ENCODE measurements around the gene TASOR2. TPM values are rescaled to one million over a fixed set of nuclear protein-coding genes. Genes with fewer than 3 reads are reported as not detected.

The TASOR2 gene, protein sequence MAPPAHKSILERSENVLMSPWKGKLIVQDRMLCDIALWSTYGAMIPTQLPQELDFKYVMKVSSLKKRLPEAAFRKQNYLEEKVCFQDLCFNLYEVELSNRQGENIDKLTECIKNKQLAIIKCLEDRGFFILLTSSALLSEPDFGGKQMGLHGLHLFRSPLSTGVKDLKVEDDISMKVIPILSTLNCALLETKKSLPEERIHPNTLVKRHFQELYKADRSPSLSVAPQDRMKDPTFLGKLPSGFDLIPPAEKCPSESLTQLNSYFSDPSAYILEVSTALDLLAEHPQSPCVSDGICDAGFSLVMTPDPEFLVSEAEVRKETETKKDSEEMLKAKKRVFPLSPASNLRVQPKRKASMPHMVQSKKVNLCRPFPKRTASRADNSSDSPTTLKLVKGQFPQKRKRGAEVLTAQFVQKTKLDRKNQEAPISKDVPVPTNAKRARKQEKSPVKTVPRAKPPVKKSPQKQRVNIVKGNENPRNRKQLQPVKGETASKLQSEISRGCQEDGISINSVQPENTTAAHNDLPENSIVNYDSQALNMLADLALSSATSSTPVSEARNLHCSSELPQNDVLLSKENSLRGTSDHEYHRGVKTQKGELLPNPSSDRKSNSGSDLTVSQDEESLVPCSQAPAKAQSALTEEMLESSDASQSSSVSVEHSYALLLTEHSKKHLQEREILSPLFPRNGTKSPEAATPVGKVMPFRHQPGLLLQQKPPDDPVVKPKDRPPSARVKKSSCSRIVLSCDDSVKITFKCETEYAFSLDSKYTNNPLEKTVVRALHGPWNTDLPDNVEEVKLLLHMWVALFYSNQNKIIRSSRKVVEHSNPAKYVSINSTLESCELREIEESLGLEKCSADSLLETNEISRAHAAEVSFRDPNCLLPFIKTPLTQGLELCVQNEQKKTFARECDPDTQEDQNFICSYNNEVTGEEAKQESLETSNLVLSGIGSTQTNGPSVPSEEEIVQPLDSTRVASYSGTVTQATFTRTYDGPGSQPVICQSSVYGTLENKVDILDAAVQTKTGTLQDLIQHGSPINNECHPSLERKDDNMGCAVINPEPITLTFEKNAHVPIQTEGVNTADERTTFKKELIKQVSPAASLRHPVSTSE (N-terminal part only)
- total RNA-seq: 35.7 and 66.7 TPM in 2 replicates

DNA sequence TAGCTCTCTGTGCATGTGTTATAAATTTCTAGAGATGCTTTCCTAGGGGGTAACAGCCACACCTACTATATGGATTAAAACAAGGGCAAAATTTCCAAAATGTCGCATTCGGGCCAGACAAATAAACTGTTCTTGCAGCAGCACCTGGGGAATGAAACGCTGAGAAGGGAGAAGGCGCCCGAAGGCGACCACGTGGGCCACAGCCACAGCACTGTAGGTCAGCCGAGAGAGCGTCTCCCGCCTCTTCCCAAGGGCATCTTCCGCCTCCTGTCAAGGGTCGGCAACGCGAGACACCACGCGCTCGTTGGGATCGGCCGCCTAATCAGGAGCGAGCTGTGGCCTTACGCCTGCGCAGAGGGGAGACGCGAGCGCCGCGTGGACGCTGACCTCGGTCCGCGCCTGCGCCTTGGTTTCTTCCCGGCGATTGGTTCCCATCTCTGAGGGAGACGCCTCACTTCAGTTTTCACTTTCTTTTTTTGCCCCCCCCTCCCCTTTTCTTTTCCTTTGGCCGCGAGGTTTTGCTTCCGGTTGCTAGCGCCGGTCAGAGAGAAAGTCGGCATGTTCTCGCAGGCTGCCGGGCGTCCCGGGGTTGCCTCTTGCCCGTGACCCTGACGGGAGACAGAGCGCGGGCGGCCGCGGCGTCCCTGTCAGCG lies at the start of gene TASOR2:
TASOR2 (plus strand) TSS at position 521 of the 653 bp plus-strand sequence. CDS start 35,805 bp downstream, outside the sequence.
- DNase-seq (ENCODE audit: extremely low read depth, low read depth, low spot score): peak; percentile 84

DNA sequence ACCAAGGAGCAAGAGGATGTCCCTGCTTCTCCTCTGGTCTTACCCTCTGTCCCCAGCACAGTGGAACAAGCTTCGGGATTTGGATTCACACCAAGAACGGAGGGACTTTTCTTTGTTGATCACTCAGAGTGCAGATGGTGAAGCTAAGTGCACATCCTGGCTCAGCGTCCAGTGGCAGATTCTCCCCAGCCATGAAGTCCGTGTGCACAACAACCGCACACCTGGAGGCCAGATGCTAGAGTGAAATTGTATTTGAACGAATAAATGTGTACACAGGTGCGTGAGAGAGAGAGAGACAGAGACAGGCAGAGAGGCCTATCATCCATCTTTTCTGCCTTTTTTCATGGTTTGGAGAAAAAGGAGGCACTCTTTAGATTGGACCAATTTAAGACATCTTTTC lies 49.7 kb upstream of the TASOR2 start:
- no peak for DNase-seq (ENCODE audit: extremely low read depth, low read depth, low spot score)

DNA sequence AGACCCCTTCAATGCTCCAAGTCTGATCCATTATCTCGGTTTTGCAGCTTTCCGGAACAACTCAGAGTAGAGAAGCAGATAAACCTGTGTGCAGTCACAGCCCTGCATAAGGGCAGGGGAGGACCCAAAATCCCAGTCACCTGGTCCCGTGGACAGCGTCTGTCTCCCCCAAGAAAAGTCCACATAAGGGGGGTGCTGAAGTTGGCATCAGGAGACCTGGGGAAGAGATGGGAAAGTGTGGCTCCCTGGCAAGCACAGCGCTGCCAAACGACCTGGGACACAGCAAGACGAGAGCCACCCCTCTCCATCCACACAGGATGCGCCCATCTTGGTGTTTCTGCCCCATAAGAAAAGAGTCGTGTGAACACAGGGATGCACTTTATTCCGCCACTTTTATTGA lies 46.1 kb upstream of the TASOR2 start:
- no peak for DNase-seq (ENCODE audit: extremely low read depth, low read depth, low spot score)

DNA sequence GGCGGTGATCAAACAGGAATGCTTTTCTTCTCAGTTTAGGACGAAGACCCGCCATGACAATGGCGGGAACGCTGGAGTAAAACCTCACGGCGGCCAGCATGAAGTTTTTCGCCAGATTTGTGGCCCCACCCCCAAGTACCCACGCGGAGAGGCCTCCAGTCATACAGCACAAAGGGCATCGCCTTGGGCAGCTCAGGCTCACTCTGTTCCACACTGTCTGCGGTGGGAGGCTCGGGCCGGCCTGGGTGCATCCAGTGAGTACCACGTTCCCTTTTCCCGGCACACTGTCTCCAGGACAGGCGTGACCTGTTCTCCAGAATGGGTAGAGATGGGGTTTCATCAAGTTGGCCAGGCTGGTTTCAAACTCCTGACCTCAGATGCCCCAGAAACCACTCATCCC lies 45.6 kb upstream of the TASOR2 start:
- no peak for DNase-seq (ENCODE audit: extremely low read depth, low read depth, low spot score)

DNA sequence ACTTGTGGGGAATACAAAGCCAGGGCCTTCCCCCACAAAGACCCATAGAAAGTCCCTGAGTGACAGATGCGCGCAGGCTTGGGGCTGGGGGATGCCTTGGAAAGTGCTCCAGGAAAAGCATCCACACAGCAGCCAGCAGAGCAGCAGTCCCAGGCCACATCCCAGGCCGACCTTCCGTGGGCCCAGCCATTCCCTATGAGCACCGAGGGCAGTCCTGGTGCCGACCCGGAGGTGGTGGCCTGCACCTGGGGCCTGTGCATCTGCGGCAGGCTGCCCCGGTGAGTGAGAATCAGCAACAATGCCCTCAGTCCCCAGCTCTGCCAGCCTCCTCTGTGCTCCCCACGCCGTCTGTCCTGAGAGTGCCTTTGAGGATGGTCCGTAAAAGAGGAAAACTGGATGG lies 44.6 kb upstream of the TASOR2 start:
- no peak for DNase-seq (ENCODE audit: extremely low read depth, low read depth, low spot score)

DNA sequence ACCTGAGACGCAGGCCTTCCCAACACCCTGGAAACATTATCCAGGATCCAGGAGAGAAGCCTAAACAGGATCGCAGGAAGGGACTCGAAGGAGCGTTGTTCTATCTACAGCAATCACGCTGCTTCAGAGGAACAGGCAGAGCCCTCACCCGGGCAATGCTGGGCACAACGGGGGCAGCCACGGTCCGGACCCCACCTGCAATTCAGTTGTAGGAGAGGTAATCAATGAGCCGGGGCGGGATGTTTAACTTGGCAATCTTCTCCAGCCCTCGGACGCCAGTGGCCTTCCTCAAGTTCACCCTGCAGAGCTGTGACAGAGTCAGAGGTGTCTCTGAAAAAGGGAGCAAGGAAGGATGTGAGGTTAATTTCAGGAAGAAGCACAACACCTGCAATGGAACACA lies 44.1 kb upstream of the TASOR2 start:
- no peak for DNase-seq (ENCODE audit: extremely low read depth, low read depth, low spot score)

DNA sequence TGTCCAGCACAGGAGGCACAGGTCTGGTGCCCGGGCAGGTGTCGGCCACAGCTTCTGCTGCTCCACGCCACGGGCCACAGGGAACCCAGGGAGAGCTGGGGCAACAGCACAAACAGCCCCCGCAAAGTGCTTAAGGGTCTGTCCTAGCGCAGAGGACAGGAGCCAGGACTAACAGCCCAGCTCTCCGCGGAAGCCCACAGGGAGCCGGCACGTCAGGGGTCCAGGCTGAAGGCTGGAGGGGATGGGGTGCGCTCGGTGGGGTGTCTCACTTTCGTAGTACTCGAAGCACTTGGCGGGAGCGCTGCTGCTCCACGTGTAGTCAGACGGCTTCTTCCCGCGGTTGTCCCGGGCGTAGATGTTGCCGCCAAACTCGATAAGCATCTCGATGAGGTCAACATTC lies 43.1 kb upstream of the TASOR2 start:
- DNase-seq (ENCODE audit: extremely low read depth, low read depth, low spot score): no peak

DNA sequence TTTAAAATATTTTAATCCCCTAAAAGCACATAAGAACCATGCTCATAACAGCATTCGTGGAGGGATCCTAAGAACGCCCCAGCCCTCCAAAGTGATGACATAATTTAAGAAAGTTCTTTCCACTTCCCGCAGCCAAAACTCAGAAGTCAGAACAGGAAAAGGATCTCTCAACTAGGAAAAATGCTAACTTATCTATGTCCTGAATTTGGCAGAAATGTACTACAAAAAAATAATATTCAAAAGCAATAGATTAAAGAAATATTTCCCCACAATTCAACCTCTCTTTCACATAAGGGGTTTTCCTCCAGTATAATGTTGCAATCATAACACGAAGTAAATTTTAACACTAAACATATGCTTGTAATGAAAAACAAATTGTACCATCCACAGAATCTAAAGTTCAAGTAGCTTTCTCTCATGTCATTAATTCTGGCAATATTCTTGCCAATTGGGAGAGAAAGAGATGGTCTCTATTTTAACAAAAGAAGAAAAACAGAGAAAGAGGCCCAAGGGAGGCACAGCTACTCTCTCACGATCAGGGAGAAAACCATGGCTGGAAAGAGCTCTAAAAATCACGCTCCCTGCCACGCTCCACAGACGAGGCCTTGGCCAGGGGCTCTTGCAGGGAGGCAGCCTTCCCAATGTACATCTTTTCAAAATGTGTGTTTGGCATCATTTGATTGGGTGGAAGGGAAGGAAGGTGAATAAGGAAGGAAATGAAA lies 41.1 kb upstream of the TASOR2 start:
- DNase-seq (ENCODE audit: extremely low read depth, low read depth, low spot score): no peak

DNA sequence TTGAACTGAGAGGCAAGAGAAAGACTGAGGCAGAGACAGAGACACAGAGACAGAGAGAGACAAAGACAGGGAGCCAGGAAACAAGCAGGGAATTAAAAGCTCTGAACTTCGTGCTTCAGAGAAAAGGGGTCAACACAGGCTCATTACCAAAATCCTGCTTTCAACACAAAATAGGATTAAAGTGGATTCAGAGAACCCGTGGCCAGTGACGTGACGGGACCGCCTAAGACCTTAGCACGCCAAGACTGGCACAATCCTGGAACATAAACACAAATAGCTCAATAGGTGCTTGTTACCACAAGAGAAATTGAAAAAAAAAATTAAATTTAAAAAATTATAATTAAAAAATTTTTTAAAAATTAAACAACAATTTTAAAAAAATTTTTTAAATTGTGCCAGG lies 39.7 kb upstream of the TASOR2 start:
- DNase-seq (ENCODE audit: extremely low read depth, low read depth, low spot score): no peak

DNA sequence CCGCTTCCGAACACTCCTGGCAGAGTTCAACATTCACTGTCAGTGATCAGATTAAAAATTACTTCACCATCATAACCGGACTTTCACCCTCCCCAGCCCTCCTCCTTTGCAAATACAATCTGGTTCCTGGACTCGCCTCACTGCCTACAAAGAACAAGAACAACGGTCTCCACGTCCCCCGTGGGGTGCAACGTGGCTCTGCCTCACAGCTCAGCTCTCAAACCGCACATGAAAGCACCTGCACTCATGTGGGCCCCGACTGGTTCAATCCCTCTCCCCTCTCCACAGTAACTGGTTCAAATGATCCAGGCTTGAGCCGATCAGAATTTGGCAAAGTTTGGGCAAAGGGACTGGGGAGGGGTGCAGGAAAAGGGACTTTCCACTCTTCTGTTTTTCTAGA lies 39.3 kb upstream of the TASOR2 start:
- no peak for DNase-seq (ENCODE audit: extremely low read depth, low read depth, low spot score)

DNA sequence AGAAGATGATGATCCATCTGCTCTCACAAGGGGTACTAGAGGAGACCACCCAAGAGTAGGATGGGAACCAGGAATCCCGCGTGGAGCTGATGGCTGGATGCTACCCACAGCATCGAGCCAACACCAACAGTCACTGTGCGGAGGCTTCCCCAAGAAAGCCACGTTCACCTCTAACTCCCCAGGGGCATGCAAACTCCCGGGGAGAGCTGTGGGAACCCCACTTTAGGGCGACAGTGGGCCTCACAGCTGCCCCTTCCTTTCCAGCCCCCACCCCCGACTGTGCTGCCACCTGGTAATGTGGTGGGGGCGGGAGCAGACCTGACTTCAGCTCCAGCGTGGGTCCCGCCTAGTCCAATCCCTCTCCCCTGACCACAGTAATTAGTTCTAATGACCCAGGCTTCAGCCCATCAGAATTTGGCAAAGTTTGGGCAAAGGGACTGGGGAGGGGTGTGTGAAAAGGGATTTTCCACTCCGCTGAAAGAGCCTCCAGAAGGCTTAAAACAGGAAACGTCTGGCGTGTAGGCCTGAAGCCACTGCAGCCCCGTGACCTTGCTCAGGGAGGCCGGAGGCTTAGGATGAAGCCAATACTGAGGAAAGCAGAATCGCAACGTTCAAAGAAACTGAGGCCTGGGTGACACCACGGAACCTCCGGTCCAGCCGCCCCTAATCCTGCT lies 38.6 kb upstream of the TASOR2 start:
- no peak for DNase-seq (ENCODE audit: extremely low read depth, low read depth, low spot score)

DNA sequence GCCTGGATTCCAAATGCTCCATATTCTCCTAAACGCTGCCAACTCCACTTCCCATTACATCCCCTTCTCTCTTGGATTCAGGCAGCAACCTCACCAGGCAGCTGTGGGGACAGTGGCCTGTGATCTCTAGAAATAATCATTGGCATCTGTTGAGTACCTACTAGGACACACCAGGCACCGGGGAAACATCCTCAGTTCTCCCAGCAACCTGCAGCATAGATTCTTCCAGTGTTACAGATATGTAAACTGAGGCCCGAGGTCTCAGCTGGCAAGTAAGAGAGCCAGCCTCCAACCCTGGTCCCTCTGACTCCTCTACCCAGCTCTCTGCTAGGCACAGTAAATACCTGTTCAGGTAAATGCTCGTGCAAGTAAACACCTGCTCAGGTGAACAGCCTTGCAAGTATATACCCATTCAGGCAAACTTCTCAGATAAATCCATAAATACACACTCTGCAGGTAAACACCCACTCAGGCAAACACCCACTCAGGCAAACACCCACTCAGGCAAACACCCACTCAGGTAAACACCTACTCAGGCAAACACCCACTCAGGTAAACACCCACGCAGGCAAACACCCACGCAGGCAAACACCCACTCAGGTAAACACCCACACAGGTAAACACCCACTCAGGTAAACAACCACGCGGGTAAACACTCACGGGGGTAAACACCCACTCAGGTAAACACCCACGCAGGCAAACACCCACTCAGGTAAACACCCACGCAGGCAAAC lies 37.0 kb upstream of the TASOR2 start:
- DNase-seq (ENCODE audit: extremely low read depth, low read depth, low spot score): no peak

DNA sequence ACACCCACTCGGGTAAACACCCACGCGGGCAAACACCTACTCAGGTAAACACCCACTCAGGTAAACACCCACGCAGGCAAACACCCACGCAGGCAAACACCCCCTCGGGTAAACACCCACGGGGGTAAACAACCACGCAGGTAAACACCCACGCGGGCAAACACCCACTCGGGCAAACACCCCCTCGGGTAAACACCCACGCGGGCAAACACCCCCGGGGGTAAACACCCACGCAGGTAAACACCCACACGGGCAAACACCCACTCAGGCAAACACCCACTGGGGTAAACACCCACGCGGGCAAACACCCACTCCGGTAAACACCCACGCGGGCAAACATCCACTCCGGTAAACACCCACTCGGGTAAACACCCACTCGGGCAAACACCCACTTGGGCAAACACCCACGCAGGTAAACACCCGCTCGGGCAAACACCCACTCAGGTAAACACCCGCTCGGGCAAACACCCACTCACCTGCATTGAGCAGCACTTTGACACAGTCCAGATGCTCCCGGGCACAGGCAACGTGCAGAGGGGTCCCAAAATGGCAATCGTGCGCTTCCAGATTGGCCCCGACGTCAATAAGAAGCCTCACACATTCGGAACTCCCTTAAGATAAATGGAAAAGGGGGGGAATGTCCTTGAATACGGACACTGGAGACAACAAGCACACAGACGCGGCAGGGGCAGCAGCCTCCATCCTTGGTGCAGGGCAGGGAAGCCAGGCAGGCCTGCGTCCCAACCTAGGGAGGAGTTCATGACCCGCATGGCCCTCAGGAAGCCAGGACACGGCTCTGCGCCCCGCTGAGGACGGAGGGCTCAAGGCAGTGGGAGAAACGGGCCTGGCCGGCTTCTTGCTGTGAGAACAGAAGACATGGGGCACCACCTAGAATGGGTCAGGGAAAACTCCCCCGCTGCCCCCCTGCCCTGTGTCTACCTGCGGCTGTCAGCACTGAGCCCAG lies 35.9 kb upstream of the TASOR2 start:
- no peak for DNase-seq (ENCODE audit: extremely low read depth, low read depth, low spot score)

DNA sequence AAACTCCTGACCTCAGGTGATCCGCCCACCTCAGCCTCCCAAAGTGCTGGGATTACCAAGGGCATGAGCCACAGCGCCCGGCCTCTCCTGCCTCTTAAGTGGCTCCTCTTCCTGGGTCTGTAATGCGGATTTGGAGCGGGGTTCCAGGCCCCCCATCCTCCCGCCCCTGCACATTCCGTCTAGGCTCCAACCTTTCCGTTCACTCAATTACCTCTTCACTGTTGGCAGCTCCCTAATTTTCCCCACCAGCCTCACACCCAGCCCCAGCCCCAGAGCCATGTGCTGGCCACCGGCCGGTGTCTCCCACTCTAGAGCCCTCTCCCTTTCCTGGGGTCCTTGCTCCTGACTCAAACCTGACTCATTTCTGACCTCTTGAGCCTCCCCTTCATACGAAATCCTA lies 34.9 kb upstream of the TASOR2 start:
- DNase-seq (ENCODE audit: extremely low read depth, low read depth, low spot score): no peak

DNA sequence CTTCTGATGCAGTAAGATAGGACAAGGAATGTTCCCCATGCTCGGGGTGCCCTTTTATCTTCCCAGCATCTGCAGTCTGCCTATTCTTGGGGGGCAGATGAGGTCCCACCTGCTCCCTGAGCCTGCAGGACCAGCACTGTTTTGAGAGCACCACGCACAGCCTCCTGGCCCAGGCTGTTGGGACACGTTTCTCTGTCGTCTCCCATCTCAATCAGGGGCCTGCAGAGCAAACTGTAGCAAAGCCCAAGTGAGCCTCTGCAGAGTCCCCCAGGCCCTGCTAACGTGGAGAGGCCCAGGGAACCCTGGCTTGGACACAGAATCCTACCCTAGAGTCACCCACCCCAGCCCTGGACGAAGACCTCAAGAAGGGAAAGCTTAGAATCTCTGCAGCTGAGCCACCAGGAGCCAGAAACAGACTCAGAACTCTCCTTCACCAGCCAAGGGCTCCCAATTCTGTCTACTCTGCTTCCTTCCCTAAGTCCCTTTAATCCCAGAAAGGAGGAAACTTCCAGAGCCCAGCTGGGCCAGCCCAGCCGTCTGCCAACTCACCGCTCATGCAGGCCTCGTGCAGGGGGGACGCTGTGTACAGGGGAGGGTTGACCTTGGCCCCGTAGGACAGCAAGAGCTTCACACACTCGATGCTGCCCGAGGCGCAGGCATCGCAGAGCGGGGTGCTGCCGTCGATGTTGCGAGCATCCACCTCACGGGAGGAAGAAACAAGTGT lies 33.8 kb upstream of the TASOR2 start:
- no peak for DNase-seq (ENCODE audit: extremely low read depth, low read depth, low spot score)

DNA sequence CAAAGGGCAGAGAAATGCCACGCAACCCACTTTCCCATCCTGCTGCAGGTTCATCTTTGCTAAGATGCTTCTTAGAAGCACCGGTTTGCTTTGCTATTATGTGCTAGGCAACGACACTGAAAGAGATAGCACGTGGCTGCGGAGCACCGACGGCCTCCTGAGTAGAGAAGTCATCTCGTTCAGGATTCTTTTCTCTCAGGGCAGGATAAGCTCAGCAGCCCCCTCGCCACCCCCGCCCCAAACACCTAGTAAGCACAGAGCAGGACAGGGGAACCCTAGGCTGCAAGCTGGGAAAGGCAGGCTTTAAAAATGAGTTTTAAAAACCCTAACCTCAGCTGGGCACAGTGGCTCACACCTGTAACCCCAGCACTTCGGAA lies 33.3 kb upstream of the TASOR2 start:
- DNase-seq (ENCODE audit: extremely low read depth, low read depth, low spot score): no peak

DNA sequence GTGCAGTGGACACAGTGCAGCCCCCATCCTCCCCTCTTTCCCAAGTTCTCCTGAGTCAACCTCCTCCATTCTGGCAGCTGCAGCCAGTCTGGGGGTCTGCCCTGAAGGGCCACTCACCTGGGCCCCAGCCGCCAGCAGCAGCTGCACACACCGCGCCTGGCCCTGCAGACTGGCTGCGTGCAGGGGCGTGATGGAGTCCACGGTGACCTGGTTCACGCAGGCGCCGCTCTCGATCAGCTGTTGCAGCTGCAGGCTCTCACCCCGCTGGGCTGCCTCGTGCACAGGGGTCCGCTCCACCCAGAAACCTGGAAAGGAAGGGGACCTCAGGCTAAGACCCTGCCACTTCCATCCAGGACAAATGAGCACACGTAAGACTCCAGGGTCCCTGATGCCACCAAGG lies 31.9 kb upstream of the TASOR2 start:
- no peak for DNase-seq (ENCODE audit: extremely low read depth, low read depth, low spot score)

Data from glomerular endothelial cell (primary cell).